ENCODE results near the gene CFHR5.

Gene CFHR5

DNA sequence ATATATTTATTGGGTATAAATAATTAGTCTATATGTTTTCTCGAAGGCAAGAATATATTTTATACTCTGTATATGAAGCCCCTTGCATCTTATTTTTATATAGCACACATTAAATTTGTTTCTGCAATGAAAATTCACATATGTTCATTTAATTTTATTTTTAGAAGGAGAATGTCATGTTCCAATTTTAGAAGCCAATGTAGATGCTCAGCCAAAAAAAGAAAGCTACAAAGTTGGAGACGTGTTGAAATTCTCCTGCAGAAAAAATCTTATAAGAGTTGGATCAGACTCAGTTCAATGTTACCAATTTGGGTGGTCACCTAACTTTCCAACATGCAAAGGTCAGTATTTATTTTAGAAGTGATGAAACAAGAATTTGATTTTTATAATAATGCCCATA is 16.6 kb downstream of the CFHR5 start:
- Histone ChIP-seq H3K4me1 (no peaks in the 10 kb centered on the region), H3K9me3 (no peaks in the 10 kb centered on the region), H3K4me3 (no peak overlapping the region), H3K27ac (no peak overlapping the region), H3K27me3 (no peaks in the 10 kb centered on the region), H3K36me3 (no peaks in the 10 kb centered on the region)
- intact Hi-C loops (cut with DNase I; ENCODE audit: low total_unique reads), result no loop called here
- TF ChIP-seq, protein P1, sequence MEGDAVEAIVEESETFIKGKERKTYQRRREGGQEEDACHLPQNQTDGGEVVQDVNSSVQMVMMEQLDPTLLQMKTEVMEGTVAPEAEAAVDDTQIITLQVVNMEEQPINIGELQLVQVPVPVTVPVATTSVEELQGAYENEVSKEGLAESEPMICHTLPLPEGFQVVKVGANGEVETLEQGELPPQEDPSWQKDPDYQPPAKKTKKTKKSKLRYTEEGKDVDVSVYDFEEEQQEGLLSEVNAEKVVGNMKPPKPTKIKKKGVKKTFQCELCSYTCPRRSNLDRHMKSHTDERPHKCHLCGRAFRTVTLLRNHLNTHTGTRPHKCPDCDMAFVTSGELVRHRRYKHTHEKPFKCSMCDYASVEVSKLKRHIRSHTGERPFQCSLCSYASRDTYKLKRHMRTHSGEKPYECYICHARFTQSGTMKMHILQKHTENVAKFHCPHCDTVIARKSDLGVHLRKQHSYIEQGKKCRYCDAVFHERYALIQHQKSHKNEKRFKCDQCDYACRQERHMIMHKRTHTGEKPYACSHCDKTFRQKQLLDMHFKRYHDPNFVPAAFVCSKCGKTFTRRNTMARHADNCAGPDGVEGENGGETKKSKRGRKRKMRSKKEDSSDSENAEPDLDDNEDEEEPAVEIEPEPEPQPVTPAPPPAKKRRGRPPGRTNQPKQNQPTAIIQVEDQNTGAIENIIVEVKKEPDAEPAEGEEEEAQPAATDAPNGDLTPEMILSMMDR (IDR thresholded peaks at IDR 0.05), result no peak
- DNase-seq, result no peak

DNA sequence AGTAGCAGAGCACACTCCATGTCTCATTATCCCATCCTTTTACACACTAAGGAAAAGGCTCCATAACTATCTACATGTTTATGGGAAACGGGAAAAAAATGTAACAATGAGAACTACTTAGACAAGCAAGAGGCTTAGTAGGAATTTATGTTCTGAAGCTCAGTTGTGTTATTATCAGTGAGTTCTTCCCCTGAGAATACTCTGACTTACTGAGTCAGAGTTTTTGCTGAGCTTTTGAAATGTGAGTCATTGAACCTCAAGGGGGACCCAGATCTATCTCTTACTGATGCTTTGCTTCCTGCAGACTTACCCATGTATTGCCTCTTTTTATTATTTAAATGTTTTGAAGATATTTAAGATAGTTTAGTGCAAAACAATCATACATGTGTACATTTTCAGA is 20.1 kb downstream of the CFHR5 start:
- no peaks in the 10 kb centered on the region for H3K9me3 ChIP-seq
- no peak overlapping the region for H3K4me3 ChIP-seq
- H3K36me3 ChIP-seq, result no peaks in the 10 kb centered on the region
- intact Hi-C loops (cut with DNase I; ENCODE audit: low total_unique reads), result no loop called here
- TF ChIP-seq, protein P1 (IDR thresholded peaks at IDR 0.05), result no peak
- H3K27me3 ChIP-seq, result no peaks in the 10 kb centered on the region
- H3K4me1 ChIP-seq, result no peaks in the 10 kb centered on the region
- no peak for DNase-seq
- H3K27ac ChIP-seq, result no peak overlapping the region

DNA sequence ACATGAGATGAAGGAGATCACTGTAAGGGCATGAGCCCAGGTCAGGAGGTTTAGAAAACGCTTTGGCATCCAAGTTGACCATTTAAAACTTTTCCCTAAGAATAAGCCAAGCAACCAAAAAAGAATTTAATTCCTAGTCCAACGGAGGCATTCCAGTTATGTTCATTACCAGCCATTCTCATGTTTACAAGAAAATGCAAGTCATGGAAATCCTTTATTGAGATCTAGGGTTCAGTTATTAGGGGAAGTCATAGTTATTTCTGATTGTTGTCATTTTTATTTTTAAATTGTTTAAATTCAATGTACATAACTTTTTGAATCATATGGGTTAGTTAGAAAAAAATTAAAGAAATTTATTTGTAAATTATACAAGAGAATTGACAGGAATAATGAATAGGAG is 24.5 kb downstream of the CFHR5 start:
- no peaks in the 10 kb centered on the region for H3K27me3 ChIP-seq
- no peak overlapping the region for H3K27ac ChIP-seq
- DNase-seq, result no peak
- TF ChIP-seq, protein P1 (IDR thresholded peaks at IDR 0.05), result no peak
- no peaks in the 10 kb centered on the region for H3K9me3 ChIP-seq
- no peak overlapping the region for H3K4me3 ChIP-seq
- no peaks in the 10 kb centered on the region for H3K36me3 ChIP-seq
- H3K4me1 ChIP-seq, result no peaks in the 10 kb centered on the region
- intact Hi-C loops (cut with DNase I; ENCODE audit: low total_unique reads), result no loop called here

DNA sequence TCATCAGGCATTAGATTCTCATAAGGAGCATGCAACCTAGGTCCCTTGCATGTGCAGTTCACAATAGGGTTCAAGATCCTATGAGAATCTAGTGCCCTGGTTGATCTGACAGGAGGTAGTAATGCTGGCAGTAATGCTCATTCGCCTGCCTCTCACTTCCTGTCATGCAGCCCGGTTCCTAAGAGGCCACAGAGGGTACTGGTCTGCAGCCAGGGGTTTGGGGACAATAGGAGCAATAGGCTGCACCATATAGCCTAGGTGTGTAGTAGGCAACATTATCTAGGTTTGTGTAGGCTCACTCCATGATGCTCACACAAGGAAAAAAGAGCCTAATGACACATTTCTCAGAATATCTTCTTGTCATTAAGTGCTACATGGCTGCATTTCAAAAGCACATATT is 25.8 kb downstream of the CFHR5 start:
- Histone ChIP-seq H3K27me3 (no peaks in the 10 kb centered on the region), H3K9me3 (no peaks in the 10 kb centered on the region), H3K36me3 (no peaks in the 10 kb centered on the region), H3K4me1 (no peaks in the 10 kb centered on the region), H3K4me3 (no peak overlapping the region), H3K27ac (no peak overlapping the region)
- DNase-seq, result no peak
- intact Hi-C loops (cut with DNase I; ENCODE audit: low total_unique reads), result no loop called here
- TF ChIP-seq, protein P1 (IDR thresholded peaks at IDR 0.05), result no peak

DNA sequence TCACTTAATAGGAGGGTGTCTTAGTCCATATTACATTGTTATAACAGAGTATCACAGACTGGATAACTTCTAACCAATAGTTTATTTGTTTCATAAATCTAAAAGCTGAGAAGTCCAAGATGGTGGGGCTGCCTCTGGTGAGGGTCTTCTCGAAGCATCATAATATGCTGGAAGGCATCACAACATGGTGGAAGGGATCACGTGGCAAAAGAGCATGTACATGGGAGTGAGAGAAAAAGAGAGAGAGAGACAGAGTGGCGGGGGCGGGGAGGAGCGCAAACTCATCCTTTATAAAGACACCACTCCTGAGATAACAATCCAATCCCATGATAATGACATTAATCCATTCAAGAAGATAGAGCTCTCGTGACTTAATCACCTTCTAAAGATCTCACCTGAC is 31.5 kb downstream of the CFHR5 start:
- TF ChIP-seq, protein P1 (IDR thresholded peaks at IDR 0.05), result no peak
- H3K36me3 ChIP-seq, result no peaks in the 10 kb centered on the region
- H3K27me3 ChIP-seq, result no peaks in the 10 kb centered on the region
- H3K27ac ChIP-seq, result no peak overlapping the region
- intact Hi-C loops (cut with DNase I; ENCODE audit: low total_unique reads), result no loop called here
- H3K4me1 ChIP-seq, result no peaks in the 10 kb centered on the region
- peaks cover 0 to 9% (median 0%) of the 10 kb centered on the region in 3 donors for H3K9me3 ChIP-seq
- DNase-seq, result no peak
- no peak overlapping the region for H3K4me3 ChIP-seq

DNA sequence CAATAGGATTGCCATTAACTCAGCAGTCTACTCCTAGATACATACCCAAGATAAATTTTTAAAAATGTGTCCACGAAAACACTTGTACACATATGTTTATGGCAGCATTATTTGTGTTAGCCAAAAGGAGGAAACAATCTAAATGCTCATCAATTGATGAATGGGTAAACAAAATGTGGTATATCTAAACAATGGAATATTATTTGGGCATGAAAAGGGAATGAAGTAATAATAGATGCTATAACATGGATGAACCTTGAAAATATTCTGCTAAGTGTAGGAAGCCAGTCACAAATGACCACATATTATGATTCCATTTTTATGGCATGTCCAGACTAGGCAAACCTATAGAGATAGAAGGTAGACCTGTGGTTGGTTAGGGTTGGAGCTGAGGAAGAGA is 34.3 kb downstream of the CFHR5 start:
- no peak overlapping the region for H3K4me3 ChIP-seq
- H3K36me3 ChIP-seq, result no peaks in the 10 kb centered on the region
- TF ChIP-seq, protein P1 (IDR thresholded peaks at IDR 0.05), result no peak
- H3K9me3 ChIP-seq, result peaks cover 0 to 9% (median 0%) of the 10 kb centered on the region in 3 donors
- no peaks in the 10 kb centered on the region for H3K27me3 ChIP-seq
- no peak overlapping the region for H3K27ac ChIP-seq
- intact Hi-C loops (cut with DNase I; ENCODE audit: low total_unique reads), result no loop called here
- H3K4me1 ChIP-seq, result no peaks in the 10 kb centered on the region
- DNase-seq, result no peak

All from tibial artery (tissue), 4 donors.